Hematopoietic multipotent progenitor cell treated with erythropoietin and hydrocortisone succinate and interleukin-3 and kit ligand, for 15 days (in vitro differentiated cells): ENCODE results near the gene DPP10.
"Not testable (repeated sequence)": the region's sequence is repeated elsewhere in the genome, so short reads cannot be mapped to it uniquely, and the experiment has no call there.

Experiments
- DNase-seq: peaks from one replicate; pipeline ENCODE4 v3.0.0-alpha.2; 2015; ENCODE audit warnings: low spot score

DPP10 gene

DNA sequence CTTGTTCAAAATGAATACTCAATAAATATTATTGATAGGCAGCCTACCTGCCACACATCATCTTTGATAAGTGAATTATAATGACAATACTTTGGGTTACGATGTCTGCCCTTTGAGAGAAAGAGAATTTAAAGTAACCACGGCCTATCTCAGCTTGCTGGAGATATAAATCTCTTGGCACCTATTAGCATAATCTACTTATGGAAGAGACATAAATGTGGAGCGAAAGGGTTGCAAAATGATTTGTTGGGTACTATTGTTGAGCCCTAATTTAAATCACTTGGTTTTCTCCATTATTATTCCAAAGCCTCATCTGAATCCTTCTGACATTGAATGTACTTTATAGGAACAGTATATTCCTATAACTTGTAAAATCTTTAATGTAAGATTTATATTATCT lies 520.1 kb downstream of the DPP10 start:
- no peak for DNase-seq

DNA sequence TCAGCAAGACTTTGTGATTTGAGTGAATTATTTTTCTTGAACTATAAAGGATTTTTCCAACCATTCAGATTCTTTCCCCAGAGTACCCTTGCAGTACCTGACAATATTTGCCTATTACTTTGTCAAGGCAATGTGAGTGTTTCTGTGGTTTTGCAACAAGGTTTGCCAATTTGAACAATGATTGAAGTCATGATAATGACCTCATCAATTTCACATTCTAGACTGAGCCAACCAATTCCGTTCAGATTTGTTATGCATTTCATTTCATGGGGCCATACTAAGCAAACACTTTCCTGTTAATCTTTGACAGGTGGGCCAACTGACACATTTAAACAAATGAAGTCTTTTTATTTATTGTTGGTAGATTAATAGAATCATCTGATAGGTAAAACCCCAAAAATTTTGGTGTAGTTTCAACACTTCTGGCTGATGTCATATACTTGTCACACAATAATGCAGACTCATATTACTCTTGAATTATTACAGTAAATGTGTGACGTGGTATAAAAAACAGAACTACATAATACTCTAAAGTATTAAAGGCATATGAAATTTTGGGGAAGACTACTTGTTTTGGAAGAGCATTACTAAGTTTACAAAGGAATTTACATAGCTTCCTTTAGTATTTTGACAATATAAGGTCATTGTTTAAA lies 526.4 kb downstream of the DPP10 start:
- DNase-seq, result no peak

DNA sequence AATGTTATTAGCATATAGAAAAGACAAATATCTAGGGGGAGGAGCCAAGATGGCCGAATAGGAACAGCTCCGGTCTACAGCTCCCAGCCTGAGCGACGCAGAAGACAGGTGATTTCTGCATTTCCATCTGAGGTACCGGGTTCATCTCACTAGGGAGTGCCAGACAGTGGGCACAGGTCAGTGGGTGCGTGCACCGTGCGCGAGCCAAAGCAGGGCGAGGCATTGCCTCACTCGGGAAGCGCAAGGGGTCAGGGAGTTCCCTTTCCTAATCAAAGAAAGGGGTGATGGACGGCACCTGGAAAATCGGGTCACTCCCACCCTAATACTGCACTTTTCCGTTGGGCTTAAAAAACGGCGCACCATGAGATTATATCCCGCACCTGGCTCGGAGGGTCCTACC lies 561.9 kb downstream of the DPP10 start:
- DNase-seq, result not testable (repeated sequence)

GRCh38 chr2:115011721-115012120 lies 569.3 kb downstream of the DPP10 start:
- no peak for DNase-seq

- DNase-seq, result not testable (repeated sequence)
These were observed 579.6 kb downstream of the DPP10 start for GRCh38 chr2:115022013-115022412.

- DNase-seq, result no peak
These were observed 592.4 kb downstream of the DPP10 start for GRCh38 chr2:115034801-115035200.

GRCh38 chr2:115036818-115037217 lies 594.4 kb downstream of the DPP10 start:
- no peak for DNase-seq

DNA sequence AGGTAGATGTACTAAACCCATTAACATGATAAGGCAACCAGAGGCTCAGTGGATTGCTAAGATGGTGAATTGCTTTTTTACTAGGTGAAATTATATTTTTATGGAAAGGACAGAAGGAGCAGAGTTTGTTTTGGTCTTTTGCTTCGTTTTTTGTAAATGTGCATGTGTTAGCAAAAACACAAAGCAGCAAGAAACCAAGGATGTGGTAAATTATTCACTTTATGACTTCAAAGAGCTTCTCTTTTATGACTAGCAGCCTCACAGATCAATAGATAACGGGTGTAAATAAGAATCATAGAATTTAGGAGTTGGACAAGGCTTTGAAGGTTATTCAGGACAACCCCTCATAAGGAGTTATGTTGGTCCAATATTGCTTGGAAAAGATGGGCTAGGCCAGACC lies 615.0 kb downstream of the DPP10 start:
- no peak for DNase-seq

DNA sequence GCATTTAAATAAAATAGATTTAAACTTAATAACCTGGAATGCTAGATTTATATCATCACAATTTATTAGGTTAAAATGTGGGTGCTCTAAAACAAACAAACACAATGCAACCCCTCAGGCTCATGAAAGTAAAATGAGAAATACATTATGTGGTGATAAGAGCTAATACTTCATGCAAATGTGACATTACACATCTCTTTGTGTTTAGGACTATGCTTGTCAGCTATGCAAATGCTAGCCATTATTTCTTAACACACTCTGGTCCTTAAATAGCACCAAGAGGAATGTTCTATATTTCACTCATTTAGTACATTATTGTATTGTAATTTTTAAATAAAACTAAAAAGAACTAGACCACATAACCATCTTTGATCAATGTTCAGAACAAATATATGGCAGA lies 627.6 kb downstream of the DPP10 start:
- no peak for DNase-seq

DNA sequence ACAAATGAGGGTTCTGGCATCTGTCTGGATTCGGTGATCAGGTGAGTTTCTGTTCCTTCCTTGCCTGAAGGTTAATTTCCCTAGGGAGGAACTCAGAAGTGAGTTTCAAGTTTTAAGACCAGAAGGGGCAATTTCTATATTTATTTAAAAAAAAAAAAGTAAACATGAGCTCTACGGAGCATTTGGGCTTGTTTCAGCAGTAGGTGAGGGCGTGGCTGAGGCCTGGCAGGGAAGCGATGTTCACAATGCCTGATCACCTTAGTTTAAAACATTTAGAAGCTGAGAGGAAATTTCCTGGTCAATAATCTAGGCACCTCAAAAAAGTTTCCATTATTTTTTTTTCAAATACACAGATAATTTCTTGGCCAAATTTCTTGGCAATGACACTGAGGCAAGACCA lies 629.1 kb downstream of the DPP10 start:
- DNase-seq, result no peak

DNA sequence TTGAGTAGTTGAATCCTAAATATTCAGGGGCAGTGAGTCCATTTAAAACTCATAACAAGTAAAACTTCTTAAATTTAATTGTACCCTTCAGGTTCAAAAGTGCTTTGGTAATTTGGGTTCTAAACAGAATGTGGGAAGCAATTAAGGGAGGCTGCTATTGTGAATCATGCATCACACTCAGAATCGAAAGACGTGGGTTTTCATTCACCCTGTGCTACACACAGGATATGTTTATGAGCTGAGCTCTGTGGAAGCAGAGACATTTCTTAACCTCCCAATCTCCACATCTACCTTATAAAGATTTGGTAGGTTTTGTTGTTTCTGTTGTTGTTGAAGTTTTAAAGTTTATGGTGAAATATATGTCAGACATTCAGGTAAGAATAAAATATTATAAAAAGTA lies 633.4 kb downstream of the DPP10 start:
- no peak for DNase-seq

- DNase-seq, result no peak
These were observed 635.2 kb downstream of the DPP10 start for GRCh38 chr2:115077626-115078025.

GRCh38 chr2:115083225-115083624 lies 640.8 kb downstream of the DPP10 start:
- DNase-seq, result no peak

GRCh38 chr2:115083711-115084110 lies 641.3 kb downstream of the DPP10 start:
- DNase-seq, result no peak

DNA sequence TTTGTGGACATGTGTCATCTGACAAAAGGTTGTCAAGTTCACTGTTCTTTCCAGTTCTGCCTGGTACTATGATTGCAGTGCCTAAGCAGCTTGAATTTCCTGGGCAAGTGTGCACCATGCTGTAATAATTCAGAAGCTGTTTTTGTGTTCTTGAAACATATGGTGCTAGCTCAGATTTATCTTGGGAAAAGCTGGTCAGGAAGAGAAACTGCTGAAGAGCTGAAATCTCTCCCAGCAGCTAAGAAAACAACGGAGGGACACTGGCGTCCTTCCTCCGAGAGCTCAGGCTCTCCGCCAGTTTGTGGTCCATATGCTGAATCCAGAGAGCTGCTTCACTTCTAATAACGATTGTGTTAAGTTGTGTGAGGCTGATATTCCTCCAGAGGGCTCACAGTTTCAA lies 642.0 kb downstream of the DPP10 start:
- DNase-seq, result no peak

- DNase-seq, result not testable (repeated sequence)
These were observed 643.7 kb downstream of the DPP10 start for GRCh38 chr2:115086051-115086620.

GRCh38 chr2:115094441-115094840 lies 652.0 kb downstream of the DPP10 start:
- DNase-seq, result no peak

GRCh38 chr2:115105966-115106365 lies 663.5 kb downstream of the DPP10 start:
- no peak for DNase-seq

- no peak for DNase-seq
These were observed 672.7 kb downstream of the DPP10 start for GRCh38 chr2:115115135-115115534.

DNA sequence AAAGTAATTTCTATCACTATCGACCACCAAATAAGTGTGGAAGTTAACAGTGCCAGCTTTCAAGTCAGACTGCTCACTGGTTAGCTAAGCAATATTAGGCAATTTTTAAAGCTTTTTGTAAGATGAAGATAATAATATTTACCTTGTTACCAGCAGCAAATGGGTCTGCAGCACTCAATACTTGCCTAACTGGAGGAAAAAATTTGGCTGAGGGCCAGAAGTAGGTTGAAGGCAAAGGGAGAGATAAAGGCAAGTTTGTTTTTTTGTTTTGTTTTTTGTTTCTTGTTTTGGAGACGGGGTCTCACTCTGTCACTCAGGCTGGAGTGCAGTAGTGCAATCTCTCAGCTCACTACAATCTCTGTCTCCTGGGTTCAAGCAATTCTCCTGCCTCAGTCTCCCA lies 675.9 kb downstream of the DPP10 start:
- no peak for DNase-seq

GRCh38 chr2:115119086-115119485 lies 676.6 kb downstream of the DPP10 start:
- DNase-seq, result no peak

DNA sequence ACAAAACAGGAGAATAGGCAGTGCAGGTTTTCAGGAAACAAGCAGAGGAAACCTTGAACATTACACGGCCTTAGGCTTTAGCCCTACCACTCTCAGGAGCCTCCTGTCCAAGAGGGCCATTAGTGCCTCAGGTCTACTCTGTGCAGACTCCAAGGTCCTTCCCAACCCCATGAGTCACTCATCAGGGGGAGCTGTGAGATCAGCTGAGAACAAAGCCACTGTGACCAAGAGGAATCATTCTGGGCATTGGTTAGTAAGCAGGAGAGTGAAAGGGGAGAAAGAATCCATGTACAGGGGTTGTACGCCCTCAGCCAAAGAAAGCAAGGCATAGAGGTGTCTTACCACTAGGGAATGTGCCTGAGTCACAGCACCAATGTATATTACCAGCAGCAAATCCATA lies 680.3 kb downstream of the DPP10 start:
- no peak for DNase-seq

- no peak for DNase-seq
These were observed 682.4 kb downstream of the DPP10 start for GRCh38 chr2:115124817-115125216.

- DNase-seq, result no peak
These were observed 687.1 kb downstream of the DPP10 start for GRCh38 chr2:115129536-115129935.
